ENCODE results near the gene NCK1.

The NCK1 gene

GRCh38 chr3:136909187-136909586, 47.2 kb downstream of the NCK1 start:
- no peak for DNase-seq

- DNase-seq = no peak
Observed at GRCh38 chr3:136910697-136911096, 48.7 kb downstream of the NCK1 start.

- no peak for DNase-seq
Observed at GRCh38 chr3:136913168-136913567, 51.2 kb downstream of the NCK1 start.

- no peak for DNase-seq
Observed at GRCh38 chr3:136914739-136915138, 52.7 kb downstream of the NCK1 start.

GRCh38 chr3:136916223-136916622, 54.2 kb downstream of the NCK1 start:
- DNase-seq = no peak

GRCh38 chr3:136919799-136920580, 58.0 kb downstream of the NCK1 start:
- DNase-seq = peak; percentile 14 to 23

GRCh38 chr3:136920904-136921611, 59.0 kb downstream of the NCK1 start:
- no peak for DNase-seq

GRCh38 chr3:136925425-136926190, 63.6 kb downstream of the NCK1 start:
- no peak for DNase-seq

GRCh38 chr3:136928240-136928639, 66.2 kb downstream of the NCK1 start:
- DNase-seq = no peak

GRCh38 chr3:136929977-136930670, 68.1 kb downstream of the NCK1 start:
- no peak for DNase-seq

- DNase-seq = no peak
Observed at GRCh38 chr3:136931606-136932005, 69.6 kb downstream of the NCK1 start.

GRCh38 chr3:136932523-136932922, 70.5 kb downstream of the NCK1 start:
- no peak for DNase-seq

GRCh38 chr3:136932978-136933772, 71.2 kb downstream of the NCK1 start:
- DNase-seq = no peak

- DNase-seq = no peak
Observed at GRCh38 chr3:136937175-136937574, 75.2 kb downstream of the NCK1 start.

GRCh38 chr3:136937851-136938250, 75.8 kb downstream of the NCK1 start:
- no peak for DNase-seq

GRCh38 chr3:136938334-136938733, 76.3 kb downstream of the NCK1 start:
- no peak for DNase-seq

- DNase-seq = no peak
Observed at GRCh38 chr3:136939489-136939888, 77.5 kb downstream of the NCK1 start.

- DNase-seq = no peak
Observed at GRCh38 chr3:136942803-136943202, 80.8 kb downstream of the NCK1 start.

- DNase-seq = no peak
Observed at GRCh38 chr3:136943436-136943835, 81.4 kb downstream of the NCK1 start.

GRCh38 chr3:136946978-136947377, 85.0 kb downstream of the NCK1 start:
- no peak for DNase-seq

- DNase-seq = no peak
Observed at GRCh38 chr3:136947477-136947876, 85.5 kb downstream of the NCK1 start.

- DNase-seq = no peak
Observed at GRCh38 chr3:136949146-136949545, 87.1 kb downstream of the NCK1 start.
